Endometrium (tissue), 2 donors: ENCODE data around the gene PYGM.

Source experiments
- FAIRE-seq: peaks from 2 replicates; lab custom pipeline; 2012; peaks lifted over from hg19 to GRCh38; lab: Jason Lieb, UNC
- donor health status: control.
- donor health status: control.

PYGM gene

GRCh38 chr11:64735725-64736259, 24.0 kb downstream of the PYGM start:
- no peak for FAIRE-seq

DNA sequence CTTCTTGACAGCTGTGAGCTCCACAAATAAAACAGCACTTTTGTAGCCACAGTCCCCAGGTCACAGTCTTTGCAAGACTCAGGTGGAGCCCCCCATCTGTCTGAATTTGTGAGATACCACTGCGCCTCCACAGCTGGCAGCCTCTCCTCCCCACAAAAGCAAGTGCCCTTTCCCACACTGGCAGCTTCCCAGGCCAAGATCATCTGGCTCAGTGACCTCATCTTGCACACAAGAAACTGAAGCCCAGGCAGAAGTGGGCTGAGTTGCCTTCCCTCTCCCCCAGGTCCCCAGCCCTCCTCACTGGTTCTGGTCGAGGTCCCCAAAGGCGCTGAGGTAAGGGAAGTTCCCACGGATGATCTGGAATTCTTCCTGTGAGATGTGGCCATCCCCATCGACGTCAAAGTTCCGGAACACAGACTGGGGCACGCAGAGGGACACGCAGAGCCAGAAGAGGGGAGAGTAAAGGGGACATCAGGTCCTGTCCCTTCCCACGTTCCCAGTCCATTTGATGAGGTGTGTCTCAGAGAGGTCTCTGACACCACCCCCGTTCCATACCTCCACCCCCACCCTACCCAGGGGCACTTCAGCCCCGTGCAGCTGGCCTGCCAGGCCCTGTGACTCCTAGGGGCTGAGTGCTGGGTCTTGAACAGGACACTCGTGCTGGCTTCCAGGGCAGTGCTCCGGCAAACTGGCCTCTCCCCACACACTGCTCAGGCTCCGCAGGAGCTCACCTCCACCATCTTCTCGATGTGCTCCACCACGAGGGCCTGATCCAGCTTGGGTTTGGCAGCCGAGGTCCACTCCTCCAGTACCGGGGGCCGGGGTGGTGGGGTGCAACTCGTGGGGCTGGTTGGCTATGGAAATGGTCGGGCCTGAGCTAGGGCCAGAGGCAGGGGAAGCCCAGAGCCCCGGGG, 24.7 kb downstream of the PYGM start:
- FAIRE-seq = no peak

DNA sequence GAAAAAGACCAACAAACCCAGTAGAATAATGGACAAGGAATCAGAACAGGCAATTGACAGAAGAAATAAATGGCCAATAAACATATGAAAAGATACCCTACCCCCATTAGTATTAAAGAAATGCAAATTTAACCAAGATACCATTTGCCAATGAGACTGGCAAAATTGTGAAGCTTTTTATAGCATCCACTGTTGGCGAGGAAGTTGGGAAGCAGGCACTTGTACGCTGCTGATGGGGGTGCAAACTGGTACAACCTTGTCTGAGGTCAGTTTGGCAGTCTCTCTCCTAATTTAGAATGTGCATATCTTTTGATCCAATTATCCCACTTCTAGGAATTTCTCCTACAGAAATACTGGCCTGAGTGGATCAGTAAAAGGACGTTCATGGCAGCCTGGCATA, 28.2 kb downstream of the PYGM start:
- FAIRE-seq = no peak

GRCh38 chr11:64729851-64730382, 29.9 kb downstream of the PYGM start:
- FAIRE-seq = no peak

GRCh38 chr11:64728757-64729365, 30.9 kb downstream of the PYGM start:
- no peak for FAIRE-seq

- FAIRE-seq = no peak
Measured at GRCh38 chr11:64726867-64727530, 32.8 kb downstream of the PYGM start.

DNA sequence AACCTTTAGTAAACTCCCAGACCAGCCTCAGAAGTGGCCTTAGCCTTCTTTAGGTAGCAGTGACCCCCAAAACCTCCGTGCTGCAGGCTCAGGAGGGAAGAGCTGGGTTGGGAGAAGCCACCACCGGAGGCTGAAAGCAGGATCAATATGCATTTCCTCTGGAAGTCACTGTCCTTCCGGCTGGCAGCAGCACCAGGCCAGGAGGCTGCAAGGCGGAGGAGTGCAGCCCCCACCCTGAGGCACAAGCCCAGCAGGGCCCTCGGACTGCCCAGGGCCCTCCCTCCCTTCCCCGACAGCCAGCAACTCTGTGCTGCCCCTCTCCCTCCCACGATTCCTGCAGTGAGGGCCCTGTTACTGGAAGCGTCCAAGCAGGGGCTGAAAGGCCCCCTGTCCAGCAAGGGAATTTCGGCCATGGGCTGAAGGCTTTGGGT, 33.5 kb downstream of the PYGM start:
- no peak for FAIRE-seq

DNA sequence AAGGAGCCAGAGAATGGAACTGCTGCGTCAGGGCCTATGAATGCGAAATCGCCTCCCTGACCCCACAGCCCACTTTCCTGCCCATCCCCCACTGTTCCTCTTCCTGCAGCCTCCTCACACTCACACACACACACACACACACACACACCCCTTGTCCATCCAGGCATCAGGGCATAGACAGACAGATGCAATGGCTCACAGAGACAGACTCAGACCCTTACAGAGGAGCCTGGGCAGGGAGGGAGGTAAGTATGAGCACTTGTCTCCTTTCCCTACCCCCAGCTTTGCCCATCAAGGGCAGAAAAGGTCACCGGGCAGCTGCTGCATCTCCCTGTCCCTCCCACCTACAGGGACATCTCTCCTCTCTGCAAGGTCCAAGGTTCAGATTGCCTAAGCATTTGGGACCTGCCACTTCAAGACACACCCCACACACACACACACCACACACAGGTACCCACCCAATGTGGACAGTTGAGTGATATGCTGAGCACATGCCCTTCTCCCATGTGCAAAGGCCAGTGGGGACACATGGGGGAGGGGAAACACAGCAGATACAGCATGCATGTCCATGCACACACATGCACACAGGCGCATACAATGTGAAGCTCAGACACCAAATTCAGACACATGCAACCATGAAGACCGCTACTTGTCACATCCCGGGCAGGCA, 34.8 kb downstream of the PYGM start:
- no peak for FAIRE-seq

- no peak for FAIRE-seq
Measured at GRCh38 chr11:64723907-64724862, 35.6 kb downstream of the PYGM start.

DNA sequence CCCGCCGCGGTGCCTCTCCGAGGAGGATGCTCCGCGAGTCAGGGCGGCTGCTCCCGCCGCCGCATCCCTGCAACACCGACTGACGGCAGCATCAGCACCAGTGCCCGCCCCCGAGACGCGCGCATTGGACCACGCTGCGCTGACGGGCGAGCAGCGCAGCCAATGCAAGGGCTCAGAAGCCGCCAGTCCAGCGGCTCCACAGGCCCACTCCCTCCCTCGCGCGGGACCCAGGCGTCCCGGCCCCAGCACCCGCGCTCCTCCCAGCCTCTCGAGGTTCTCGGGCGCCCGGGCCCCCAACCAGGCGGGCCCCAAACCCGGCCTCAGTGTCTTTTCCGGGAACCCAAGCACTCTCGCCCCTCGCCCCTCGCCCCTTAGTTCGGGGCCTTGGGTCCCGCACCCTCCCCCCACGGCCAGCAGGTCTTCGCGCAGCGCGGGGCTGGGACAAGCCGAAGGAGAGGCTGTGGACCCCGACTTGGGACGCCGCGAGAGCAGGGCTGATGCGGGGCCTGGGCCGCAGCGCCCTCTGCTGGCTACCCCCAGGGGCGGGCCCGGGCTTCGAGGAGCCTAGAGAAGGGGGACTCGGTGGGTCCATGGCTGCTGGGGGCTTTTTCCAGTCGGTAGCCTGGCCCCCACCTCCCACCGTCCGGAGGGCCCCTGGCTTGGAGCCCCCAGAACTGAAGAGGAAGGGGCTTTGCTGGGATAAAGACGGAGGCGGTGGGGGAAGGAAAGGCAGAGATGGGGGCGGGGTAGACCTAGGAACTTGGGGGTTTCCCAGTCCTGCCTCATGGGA, 36.5 kb downstream of the PYGM start, which contains the start of gene NRXN2:
TSS of gene NRXN2 (minus strand) at position 81 of the 790 bp plus-strand sequence. CDS start 9,498 bp downstream, outside the sequence.
- FAIRE-seq = no peak

DNA sequence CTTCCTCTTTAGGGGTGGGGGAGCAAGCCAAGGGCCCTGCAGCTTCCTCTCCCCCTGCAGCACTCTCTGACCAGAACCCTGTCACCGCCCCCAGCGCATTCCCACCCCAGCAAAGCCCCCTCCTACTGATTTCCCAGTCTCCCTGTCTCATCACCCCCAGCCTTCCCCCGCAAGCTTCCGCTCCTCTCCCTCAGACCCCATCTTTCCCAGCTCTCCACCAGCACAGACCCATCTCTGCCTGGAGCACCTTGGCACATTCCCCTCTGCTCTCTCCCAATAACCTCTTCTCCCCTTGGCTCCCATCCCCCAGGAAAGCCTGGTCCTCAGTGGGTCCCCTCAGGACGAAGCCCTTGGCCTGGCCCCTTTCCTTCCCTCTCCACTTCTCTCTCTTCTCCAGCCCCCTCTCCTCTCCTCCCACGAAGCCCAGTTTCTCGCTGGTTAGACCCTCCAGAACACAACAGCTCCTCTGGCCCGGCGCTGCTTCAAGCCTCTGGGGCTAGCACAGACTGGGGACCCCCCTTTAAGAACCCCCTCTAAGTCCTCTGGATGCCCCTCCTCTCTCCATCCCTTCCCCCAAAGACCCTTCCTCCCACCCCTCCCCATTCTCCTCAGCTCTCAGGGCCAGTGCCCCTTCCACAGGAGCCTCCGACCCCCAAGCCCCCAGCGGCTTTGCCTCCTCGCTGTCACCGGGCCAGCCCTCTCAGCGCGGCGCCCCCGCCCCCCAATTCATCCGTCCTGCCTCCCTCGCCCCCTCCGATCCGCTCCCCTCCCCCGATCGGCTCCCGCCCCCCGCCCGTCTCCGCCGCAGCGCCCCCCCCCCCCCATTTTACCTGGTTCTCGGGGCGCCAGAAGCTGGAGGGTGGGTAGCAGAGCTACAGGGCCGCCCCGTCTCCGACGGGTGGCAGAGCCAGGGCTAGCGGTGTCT, 37.4 kb downstream of the PYGM start:
- FAIRE-seq = no peak

DNA sequence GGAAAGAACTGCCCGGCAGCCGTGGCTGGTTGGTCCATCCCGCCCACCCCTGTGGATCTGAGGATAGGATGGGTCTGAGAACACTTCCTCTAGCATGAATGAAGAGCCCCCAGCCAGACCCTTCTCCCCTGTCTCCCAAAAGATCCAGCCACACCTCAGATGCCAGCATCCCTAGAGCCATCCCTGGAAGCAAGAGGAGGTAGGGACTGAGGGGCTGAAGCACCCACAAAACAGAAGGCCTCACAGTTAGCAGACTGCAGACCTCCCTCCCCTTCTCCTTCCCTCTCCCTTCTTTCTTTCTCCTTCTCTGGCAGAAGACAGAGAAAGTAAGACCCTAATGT, 38.4 kb downstream of the PYGM start:
- no peak for FAIRE-seq

DNA sequence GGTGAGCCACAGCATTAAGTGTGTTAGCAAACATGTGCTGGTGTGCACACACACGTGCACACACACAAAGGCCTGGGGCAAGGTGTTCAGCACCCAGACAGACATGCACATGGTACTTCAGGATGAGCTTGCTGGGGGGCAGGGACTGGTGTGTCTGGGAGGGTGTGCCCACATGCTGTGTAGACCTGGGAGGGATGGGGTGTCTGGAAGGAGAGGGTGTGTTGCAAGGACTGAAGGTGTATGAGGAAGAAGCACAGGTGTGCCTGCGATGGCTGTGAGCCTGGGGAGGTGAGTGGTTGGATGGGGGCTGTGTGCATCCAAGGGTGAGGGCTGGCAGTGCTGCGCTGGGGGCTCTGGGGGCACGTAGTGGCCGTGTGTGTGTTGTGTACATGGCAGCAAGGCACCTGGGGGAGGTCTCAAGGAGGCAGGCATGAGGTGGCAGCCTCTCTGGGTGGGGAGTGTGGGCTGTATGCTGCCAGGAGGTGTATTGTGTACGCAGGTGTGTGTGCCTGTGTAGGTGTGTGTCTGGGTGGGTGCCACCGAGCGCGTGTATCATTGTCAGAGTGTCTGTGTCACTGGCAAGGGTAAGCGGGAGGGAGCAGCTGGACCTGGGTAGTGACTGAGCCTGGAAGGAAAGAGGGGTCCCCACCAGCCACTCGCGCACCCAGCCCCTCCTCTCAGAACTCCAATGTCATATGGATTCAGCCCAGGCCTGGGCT, 39.0 kb downstream of the PYGM start:
- no peak for FAIRE-seq

- no peak for FAIRE-seq
Measured at GRCh38 chr11:64720167-64720566, 39.6 kb downstream of the PYGM start.

DNA sequence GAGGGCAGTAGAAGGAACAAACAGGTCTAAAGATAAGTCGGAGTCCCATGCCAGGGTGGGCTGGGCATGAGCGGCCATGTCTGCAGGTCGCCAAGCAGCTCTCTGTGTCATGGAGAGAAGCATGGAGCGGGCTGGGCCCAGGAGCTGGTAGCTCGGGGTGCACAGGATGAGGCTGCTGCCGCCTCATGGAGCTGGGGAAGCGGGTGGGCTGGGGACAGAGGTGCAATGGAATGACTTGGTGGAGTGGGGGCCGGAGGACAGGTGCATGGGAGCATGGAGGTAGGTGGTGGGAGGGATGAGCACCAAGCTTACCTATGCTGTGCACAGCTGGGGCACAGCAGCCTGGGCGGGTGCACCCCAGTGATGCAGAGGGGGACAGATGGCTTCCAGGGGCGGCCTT, 40.4 kb downstream of the PYGM start:
- no peak for FAIRE-seq

- FAIRE-seq = no peak
Measured at GRCh38 chr11:64718780-64719124, 41.0 kb downstream of the PYGM start.

- FAIRE-seq = no peak
Measured at GRCh38 chr11:64718084-64718779, 41.5 kb downstream of the PYGM start.

DNA sequence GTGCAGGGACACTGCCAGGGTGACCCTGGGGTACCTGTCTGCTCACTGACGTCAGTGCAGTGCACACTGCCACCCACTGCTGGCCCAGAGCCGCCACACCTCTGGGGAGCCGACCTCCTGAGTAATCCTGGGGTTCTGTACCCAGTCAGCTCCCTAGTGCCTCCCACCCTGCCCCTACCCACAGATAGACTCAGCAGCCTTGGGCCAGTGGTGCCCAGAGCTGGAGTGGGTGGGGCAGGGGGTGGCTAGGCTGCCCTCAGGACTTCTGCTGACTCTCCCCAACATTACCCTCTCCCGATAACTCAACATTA, 42.6 kb downstream of the PYGM start:
- no peak for FAIRE-seq
